ENCODE measurements around the gene LRRC2.

DNA sequence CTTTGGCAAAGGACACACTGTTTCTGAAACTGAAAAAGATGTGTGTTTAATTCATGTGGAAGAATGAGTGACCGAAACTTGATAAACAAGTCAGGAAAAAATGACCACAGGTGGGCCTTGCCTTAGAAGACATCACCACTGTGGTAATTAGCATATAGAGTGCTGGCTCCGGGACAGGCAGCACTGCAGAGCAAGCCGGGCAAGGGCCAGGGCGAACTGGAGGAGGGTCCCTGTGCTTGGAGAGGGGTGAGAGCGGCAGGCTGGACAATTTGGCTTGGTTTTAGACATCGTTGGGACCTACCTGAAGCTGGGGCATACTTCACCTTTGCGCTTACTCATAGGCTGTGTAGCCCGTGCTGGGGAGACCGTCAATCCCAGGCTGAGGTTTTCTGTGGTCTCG is 60.1 kb downstream of the LRRC2 start:
- TF ChIP-seq POLR2A (IDR thresholded peaks at IDR 0.05; ENCODE audit: low read depth): no peak
- TF ChIP-seq, protein P1, sequence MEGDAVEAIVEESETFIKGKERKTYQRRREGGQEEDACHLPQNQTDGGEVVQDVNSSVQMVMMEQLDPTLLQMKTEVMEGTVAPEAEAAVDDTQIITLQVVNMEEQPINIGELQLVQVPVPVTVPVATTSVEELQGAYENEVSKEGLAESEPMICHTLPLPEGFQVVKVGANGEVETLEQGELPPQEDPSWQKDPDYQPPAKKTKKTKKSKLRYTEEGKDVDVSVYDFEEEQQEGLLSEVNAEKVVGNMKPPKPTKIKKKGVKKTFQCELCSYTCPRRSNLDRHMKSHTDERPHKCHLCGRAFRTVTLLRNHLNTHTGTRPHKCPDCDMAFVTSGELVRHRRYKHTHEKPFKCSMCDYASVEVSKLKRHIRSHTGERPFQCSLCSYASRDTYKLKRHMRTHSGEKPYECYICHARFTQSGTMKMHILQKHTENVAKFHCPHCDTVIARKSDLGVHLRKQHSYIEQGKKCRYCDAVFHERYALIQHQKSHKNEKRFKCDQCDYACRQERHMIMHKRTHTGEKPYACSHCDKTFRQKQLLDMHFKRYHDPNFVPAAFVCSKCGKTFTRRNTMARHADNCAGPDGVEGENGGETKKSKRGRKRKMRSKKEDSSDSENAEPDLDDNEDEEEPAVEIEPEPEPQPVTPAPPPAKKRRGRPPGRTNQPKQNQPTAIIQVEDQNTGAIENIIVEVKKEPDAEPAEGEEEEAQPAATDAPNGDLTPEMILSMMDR (IDR thresholded peaks at IDR 0.05): no peak
- TF ChIP-seq POLR2AphosphoS5 (IDR thresholded peaks at IDR 0.05): no peak
- no peak for TF ChIP-seq EP300 (IDR thresholded peaks at IDR 0.05)

Measured in esophagus muscularis mucosa (tissue), 4 donors.